Measurements from ENCODE around the gene BEND7. TPM values are rescaled to one million over a fixed set of nuclear protein-coding genes. Genes with fewer than 3 reads are reported as not detected.

The BEND7 gene
- total and polyA plus RNA-seq, 9 of the 15 experiments (the other 6 are each of a cell fraction or from before 2014, with no cell fraction given): 1.3 to 11.4 (median 5.2) TPM

- TF ChIP-seq LEF1 (IDR thresholded peaks at IDR 0.05): no peak
- TF ChIP-seq ZKSCAN1 (IDR thresholded peaks at IDR 0.05; ENCODE audit: low read depth, low read length): no peak
- TF ChIP-seq TEAD2 (tag; IDR thresholded peaks at IDR 0.05): no peak
- no peak for TF ChIP-seq ZBTB12 (CRISPR knock-in tag; IDR thresholded peaks at IDR 0.05)
- TF ChIP-seq CBFB (CRISPR knock-in tag; IDR thresholded peaks at IDR 0.05): no peak
- no peak for TF ChIP-seq NR2C1 (IDR thresholded peaks at IDR 0.05)
- no peak for TF ChIP-seq NR2C1 (tag; IDR thresholded peaks at IDR 0.05)
- peak; percentile 65 for TF ChIP-seq L3MBTL2 (IDR thresholded peaks at IDR 0.05)
- TF ChIP-seq BRF1 (IDR thresholded peaks at IDR 0.05; ENCODE audit: borderline replicate concordance, extremely low read depth, insufficient read length): no peak
- no peak for TF ChIP-seq THAP12 (CRISPR knock-in tag; IDR thresholded peaks at IDR 0.05)
- peak in 1 of 3 experiments; percentile 8 for TF ChIP-seq YY1 (IDR thresholded peaks at IDR 0.05; ENCODE audit: borderline replicate concordance in 1 of 3, control insufficient read depth in 1 of 3, extremely low read depth in 1 of 3, insufficient read depth in 3 of 3, insufficient read length in 1 of 3, insufficient replicate concordance in 2 of 3, low read depth in 1 of 3, low read length in 2 of 3)
- TF ChIP-seq ZNF277 (CRISPR knock-in tag; IDR thresholded peaks at IDR 0.05; ENCODE audit: borderline replicate concordance): no peak
- 0 out of 4 replicates have a peak, but pooled peaks of 1 of the 2 experiments have one; percentile 23 for TF ChIP-seq MNT (conservative IDR thresholded peaks at IDR 0.05)
- TF ChIP-seq XRCC5 (IDR thresholded peaks at IDR 0.05; ENCODE audit: low read depth, low read length): peak; percentile 83
- TF ChIP-seq MBD1 (CRISPR knock-in tag; IDR thresholded peaks at IDR 0.05): no peak
- TF ChIP-seq RFX7 (CRISPR knock-in tag; IDR thresholded peaks at IDR 0.05): no peak
- TF ChIP-seq CXXC5 (CRISPR knock-in tag; IDR thresholded peaks at IDR 0.05): peak; percentile 49
- no peak for TF ChIP-seq CEBPB (tag; IDR thresholded peaks at IDR 0.05)
- TF ChIP-seq CTBP1 (IDR thresholded peaks at IDR 0.05; ENCODE audit: borderline replicate concordance): peak; percentile 61; the same call in 1 of the 2 replicates
Measured at GRCh38 chr10:13440185-13441061, 88.4 kb downstream of the BEND7 start (continued).

Data from K562 (cell line).